ENCODE measurements around the gene LMF1.
"Not testable (repeated sequence)": the region's sequence is repeated elsewhere in the genome, so short reads cannot be mapped to it uniquely, and the experiment has no call there.

LMF1 gene

DNA sequence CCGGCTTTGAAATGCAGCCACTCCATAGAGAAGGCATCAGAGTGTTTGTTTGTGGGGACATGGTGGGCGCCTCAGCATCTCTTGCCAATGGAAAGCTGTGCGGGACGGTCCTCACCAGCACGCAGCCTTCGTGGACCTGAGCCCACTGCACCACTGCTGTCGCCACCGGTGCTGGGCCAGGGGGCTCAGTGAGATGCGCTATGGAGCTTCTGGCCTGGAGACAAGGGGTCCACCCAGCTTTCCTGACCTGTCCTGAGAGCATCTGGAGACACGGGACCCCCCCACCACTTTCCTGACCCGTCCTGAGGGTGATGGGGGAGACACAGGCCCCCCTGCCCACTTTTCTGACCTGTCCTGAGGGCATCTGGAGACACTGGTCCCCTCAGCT, 79.4 kb downstream of the LMF1 start:
- DNase-seq: no peak

DNA sequence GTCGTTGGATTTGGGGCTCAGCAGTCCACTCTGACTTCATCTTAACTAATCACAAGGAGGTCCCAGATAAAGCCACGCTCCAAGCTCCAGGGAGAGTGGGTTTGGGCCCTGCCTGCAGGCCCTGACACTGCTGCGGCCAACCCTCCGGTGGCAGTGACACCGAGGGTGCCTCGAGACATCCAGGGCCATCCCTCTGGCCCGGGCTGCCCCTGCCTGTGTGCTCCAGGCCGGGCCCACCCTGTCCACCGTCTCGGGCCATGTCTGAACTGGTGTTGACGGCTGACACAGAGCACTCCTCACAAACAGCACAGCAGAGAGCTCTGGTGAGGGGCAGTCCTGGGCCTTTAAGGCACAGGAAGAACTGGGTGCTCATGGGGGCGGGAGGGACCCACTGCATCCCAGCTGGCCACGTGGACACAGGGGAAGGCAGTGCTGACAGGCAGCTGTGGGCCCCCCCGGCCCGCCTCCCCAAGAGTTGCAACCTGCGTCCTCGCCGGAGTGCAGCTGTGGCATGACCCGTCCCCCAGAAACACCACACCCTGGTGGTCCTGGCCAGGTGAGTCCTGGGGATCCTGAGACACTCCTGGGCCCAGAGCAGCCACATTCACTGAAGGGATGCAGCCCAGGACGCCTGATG, 80.0 kb downstream of the LMF1 start:
- DNase-seq: no peak

- DNase-seq: no peak
These were observed 80.6 kb downstream of the LMF1 start for GRCh38 chr16:890217-890616.

DNA sequence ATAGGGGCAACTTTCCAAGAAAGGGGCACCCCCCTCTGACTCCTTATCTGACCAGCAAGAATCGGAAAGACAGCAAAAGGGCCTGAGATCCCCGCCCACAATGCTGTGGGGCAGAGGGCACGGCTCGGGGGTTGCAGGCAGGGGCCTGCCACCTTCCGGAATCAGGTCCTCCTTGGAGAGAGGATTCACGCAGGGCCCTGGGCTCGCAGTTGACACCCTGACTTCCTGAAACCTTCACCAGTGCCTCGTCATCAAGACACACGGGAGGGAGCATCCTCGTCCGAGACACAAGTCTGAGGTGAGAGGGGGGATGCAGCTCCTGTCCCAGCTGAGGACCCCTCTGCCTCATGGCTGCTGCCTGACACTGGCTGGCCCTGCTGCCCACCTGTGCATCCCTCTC, 81.2 kb downstream of the LMF1 start:
- no peak for DNase-seq

GRCh38 chr16:888901-889570, 81.7 kb downstream of the LMF1 start:
- DNase-seq: no peak

- DNase-seq: not testable (repeated sequence)
These were observed 82.3 kb downstream of the LMF1 start for GRCh38 chr16:888456-888855.

DNA sequence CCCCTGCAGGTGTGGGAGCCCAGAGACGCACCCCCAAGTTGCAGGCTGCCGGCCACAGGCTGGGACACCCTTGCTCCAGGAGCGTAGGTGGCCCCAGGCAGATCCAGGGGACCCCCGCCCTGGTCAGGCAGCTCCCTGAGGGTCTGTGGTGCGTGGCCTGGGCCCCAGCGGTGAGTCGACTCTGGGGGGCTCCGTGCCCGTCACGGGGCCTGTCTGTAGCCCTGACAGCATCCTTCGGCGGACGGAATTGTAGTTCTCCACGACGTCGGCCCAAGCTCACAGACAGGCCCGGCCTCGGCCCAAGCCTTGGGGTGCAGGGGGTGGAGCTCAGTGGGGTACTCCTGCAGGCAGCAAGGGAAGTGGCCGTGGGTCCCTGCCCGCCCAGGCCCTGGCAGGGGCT, 82.9 kb downstream of the LMF1 start:
- DNase-seq: no peak

GRCh38 chr16:886802-887731, 83.7 kb downstream of the LMF1 start:
- DNase-seq: no peak

- no peak for DNase-seq
These were observed 84.7 kb downstream of the LMF1 start for GRCh38 chr16:886084-886543.

GRCh38 chr16:885391-885790, 85.4 kb downstream of the LMF1 start:
- DNase-seq: no peak

DNA sequence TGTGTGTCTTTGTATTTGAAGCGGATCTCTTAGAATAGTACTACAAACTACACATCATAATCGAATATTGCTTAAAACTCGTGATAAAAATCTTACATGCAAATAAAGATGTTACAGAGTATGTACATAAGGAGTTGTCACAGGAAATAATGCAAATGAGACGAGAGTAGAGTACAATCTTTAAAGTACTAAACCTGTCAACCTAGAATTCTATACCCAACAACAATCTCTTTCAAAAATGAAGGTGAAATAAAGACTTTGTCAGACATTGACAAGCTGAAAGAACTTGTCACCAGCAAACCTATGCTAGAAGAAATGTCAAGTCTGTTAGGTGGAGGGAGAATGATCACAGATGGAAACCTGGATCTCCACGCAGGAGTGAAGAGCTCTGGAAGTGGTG, 86.6 kb downstream of the LMF1 start:
- no peak for DNase-seq

DNA sequence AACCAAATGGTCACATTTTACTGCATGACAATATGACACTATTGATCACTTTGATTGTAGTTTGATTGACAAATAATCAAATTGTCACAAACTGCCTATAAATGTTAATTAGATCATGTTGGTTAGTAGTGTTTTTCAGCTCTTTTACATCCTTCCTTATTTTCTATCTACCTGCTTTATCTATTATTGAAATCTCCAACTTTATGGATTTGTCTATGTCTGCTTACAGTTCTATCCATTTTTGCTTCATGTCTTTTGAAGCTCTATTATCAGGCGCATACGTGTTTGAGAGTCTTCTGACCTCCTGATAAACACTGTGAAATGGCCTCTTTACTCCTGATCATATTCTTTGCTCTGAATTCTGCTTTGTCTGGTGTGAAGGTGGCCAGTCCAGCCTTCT, 87.0 kb downstream of the LMF1 start:
- no peak for DNase-seq

DNA sequence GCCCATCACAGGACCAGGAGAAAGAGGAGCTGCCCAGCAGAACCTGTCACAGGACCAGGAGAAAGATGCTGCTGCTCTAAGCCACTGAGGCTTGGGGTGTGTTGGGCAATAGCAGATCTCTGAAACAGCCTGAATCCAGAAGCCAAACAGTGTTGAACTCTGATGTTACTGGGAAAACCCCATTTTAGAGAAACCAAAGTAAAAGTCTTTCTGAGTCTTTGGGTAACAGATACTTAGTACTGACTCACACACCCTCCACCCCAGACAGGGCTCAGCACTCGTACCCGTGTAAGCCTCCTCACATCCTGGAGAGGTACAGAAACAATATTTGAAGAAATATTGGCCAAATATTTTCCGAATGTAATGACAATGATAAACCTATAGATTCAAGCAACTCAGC, 87.4 kb downstream of the LMF1 start:
- no peak for DNase-seq

DNA sequence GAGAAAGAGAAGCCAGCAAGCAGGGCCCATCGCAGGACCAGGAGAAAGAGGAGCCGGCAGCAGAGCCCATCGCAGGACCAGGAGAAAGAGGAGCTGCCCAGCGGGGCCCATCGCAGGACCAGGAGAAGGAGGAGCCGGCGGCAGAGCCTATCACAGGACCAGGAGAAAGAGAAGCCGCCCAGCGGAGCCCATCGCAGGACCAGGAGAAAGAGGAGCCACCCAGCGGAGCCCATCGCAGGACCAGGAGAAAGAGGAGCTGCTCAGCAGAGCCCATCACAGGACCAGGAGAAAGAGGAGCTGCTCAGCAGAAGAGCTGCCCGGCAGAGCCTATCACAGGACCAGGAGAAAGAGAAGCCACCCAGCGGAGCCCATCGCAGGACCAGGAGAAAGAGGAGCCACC, 88.1 kb downstream of the LMF1 start:
- not testable (repeated sequence) for DNase-seq

DNA sequence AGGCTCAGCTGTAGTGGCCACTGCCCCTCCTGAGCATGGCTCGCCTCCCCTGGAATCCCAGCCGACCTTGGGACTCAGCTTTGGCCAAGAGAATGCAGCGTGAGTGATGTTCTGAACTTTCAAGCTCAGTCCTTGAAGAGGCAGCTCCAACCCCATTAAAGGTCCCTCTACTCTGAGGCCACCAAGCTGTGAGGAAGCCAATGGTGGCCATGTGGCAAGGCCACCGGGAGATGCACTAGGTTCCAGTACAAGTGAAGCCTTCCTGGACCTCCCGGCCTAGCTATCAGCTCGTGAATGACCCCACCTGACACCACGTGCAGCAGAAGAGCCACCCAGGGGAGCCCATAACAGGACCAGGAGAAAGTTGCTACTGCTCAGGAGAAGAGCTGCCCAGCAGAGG, 88.5 kb downstream of the LMF1 start:
- DNase-seq: no peak

- DNase-seq: no peak
These were observed 89.3 kb downstream of the LMF1 start for GRCh38 chr16:881219-882097.

DNA sequence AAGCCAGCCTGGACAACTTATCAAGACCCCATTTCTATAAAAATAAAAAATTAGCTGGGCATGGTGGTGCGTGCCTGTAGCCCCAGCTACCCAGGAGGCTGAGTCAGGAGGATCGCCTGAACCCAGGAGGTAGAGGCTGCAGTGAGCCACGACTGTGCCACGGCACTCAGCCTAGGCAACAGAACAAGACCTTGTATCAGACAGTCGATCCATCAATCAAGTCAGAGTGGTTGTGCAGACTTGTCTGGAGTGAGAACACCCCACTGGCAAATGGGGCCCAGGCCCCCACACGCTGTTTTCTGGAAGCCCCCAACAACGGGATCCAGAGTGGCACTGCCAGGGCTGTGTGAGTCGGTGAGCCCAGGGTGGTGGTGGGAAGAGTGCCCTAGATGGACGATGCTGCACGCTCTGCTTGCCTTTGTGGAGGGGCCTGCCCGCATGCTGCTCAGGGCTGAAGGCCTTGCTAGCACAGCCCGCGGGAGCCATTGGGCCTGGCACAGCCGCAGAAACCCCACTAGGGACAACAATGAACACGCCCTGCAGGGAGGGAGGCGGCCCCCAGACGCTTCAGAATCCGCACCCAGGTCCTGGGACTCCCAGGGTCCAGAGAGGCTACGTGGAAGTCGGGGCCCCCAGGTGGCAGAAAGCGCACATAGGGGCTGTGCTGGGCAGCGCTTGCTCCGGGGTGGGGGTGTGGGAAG, 90.2 kb downstream of the LMF1 start:
- DNase-seq: no peak

- no peak for DNase-seq
These were observed 90.8 kb downstream of the LMF1 start for GRCh38 chr16:879986-880385.

DNA sequence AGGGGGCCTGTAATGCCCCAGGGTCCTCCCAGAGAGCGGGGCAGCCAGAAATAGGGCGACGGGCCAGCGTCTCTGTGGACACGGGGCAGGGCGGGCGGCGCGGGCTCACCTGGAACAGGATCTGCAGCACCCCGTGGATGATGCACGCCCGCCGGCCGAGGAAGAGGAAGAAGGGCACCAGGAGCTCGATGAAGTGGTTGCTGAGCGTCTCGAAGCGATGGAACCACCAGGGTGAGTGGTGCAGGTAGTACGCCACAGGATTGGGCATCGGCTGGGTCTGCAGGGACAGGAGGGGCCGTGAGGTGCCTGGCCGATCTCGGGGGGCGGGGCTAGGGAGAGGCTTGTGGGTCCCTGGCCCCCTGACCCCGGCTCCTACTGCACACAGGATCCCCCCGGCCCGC, 91.3 kb downstream of the LMF1 start:
- no peak for DNase-seq

DNA sequence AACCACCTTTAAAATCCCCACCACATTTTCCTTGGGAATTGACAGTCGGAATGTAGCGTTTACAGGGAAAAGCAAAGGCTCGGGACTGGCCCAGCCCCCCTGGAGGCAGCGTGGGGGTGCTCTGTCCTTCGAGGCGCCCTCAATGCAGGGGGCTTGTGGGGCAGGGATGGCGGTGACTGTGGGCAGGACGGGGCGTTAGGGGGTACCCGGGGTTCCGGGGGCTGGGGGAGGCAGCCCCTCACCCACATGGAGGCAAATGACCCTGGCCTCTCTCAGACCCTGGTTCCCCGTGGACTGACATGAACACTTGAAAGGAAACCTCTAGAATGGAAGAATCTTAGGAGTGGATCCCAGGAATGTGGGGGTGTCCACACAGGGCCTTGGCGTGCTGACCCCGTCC, 91.9 kb downstream of the LMF1 start:
- no peak for DNase-seq

- no peak for DNase-seq
These were observed 92.6 kb downstream of the LMF1 start for GRCh38 chr16:878072-878784.

Measured in right forelimb (tissue), 1 donor.